ENCODE measurements around the gene OCRL.
A peak's percentile ranks its signal among the peaks of the same experiment; 100 is the strongest.

The OCRL gene

DNA sequence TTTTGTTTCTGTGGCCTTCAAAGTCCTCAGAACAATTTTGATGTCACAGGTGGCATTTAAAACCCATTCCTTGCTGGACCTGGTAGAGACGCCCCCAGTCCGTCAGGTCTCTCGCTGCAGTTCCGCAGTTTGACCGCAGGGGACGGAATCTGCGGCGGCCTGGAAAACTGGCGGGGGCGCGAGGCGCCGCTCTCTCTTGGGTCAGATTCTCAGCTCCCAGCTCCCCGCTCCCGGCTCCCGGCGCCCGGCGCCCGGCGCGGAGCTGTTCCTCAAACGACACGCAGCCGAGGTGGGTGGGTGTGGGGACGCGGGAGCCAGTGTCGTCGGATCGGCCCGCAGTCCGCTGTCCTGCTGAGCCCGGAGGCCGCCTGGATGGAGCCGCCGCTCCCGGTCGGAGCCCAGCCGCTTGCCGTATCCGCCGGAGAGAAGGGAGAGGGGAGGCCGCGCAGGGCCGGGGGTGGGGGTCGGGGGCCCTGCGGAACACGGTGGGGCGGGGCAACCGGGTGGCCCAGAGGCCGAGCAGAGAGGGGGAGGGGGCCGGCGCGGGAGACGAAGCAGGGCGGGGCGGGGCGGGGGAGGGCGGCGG is at the start of gene OCRL:
OCRL (plus strand) TSS at position 192 of the 586 bp plus-strand sequence; CDS start at position 373, 181 bp downstream.
- no peak for DNase-seq

DNA sequence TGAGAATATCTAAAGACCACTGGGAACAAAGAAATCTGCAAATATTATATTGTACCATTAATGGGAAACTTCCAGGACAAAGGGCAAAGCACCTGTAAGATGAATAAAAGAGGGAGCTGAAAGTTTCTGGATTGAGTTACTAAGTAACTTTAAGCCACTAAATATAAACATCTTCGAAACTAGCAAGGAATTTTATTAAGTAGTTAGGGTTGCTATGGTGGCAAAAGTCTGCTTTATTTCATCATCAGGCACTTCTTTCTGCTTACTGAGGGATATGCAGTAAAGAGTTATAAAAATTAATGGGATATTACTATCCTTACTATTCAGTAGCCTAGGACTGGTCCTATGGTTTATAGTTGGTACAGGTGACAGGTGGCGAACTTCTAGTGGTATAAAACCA is 49.7 kb upstream of the OCRL start:
- DNase-seq, result no peak

DNA sequence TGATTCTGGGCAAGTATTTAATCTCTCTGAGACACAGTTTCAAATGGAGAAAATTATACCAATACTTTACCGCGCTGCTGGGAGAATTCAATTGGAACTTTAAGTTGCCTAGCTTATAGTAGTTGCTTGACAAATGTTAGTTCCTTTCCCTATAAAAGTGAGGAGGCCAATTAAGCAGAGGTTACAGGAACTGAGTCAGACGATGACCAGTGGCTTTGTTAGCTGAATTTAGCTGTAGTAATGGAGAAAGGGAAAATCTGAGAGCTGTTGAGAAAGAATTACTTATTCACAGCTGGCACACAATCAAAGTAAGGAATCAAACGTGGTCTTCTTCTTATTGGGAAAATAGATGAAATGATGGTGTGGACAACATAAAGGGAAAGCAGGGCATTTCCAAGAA is 46.4 kb upstream of the OCRL start:
- no peak for DNase-seq

DNA sequence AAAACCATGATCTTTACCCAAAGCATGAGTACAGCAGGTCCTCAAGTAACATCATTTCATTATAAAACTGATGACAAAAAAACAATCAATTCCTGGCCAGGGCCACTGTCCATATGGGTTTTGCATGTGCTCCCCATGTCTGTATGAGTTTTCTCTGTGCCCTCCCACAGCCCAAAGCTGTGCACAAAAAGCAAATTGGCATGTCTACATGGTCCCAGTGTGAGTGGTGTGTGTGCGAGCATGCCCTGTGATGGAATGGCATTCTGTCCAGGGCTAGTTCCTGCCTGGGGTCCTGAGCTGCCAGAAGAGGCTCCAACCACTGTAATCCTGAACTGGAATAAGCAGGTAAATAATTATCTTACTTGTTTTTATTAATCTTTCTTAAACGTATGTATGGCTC is 45.2 kb upstream of the OCRL start:
- no peak for DNase-seq

DNA sequence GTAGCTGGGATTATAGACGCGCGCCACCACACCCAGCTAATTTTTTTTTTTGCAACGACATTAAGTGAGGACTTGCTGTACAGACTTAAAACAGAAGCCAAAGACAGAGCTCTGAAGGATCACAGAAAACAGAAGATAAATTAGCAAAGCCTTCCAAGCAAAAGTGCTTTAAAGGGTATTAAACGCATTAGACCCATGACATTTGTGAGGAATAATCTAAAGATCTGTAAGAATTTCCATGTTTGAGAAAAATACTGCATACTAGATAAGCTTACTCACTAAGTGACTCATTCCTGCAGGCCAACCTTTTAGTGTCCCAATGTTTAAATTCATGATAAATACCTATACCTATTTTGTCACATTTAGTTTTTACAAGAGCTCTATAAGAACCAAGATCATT is 44.2 kb upstream of the OCRL start:
- no peak for DNase-seq

DNA sequence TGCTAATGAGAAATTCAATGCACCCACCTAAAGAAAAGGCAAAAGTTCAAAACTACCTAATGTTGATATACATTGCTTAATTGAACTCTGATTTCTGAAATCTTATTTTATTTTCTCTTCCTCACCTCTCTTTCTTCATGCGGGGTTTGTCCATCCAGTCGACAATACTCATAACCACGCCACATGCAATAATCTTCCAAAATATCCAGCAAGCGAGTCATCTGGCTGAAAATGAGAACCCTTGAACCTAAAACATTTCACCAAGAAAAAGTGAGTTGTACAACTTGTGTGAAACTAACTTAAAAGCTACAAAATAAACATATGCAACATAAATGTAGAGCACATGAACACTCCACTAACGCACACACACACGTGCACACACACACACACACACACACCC is 43.4 kb upstream of the OCRL start:
- DNase-seq, result no peak

DNA sequence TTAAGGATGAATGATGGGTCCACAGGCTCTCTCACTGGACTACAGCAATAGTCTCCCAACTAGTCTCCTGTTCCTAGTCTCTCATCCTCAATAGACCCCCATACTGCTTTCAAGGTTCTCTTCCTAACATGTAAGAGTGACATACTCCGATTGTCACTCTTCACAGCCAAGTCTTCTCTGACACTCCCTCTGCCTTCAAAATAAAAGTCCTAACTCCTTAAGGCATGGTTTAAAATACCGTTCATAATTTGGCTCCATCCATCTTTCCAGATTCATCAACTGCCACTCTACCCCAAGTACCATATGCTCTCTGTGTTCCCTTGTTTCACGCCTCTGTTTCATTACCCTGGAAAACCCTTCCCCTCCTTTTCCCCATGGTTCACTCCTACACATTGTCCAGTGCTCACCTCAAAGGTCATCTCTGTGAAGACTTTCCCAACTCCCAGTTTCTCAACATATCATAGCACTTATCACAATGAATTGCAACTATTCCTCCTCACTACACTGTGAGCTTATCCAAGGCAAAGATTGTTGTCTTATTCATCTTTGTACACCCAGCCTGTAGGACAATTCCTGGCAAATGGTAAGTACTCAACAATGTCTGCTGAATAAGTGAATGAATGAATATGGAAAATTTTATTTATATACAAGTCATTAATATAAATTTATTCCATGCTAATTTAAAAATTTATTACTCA is 42.8 kb upstream of the OCRL start:
- no peak for DNase-seq

DNA sequence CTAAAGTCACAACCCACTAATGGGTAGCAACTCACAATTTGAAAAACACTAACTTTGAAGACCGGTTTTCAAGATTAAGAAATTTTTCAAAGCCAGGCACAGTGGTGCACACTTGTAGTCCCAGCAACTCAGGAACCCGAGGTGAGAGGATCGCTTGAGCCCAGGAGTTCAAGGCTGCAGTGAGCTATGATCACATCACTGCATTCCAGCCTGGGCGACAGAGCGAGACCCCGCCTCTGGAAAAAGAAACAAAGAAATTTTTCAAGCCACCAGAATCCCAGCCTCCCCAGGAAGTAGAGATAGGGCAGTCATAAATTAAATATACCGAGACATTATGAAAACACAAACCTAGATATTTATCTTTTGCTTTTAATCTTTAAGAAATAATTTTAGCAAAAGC is 29.7 kb upstream of the OCRL start:
- DNase-seq, result no peak

DNA sequence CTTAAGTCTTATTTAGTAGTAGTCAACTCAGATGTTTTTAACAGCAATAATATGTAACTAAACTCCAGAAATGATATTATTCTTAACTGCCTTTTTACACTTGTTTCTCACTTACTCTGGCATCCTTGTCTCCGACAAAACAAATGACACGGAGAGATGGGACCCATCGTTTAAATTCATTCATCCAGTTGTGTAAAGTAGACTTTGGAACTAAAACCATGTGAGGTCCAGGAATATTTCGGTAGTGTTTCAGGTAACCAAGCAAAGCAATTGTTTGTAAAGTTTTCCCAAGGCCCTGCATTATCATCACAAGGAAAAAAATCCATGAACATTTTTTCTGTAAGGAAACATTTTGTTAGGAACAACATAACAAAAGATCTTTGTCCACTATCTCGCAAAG is 28.4 kb upstream of the OCRL start:
- DNase-seq, result no peak

DNA sequence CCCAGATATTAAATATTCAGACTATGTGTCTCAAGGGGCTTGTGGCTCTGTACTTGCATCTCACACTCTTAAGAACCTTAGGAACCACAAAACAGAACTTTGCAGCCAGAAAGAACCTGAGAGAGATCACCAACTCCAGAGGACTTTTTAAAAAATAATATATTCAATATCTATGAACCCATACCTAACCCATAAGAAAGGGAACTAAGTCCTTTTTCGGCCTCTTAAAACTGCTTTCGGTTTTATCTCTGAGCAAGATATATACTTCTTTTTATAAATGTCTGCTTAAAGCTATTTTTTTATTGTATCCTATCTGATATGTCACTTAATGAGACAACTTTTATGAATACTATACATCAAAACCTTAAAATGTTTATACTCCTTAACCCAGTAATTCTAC is 27.6 kb upstream of the OCRL start:
- DNase-seq, result no peak

DNA sequence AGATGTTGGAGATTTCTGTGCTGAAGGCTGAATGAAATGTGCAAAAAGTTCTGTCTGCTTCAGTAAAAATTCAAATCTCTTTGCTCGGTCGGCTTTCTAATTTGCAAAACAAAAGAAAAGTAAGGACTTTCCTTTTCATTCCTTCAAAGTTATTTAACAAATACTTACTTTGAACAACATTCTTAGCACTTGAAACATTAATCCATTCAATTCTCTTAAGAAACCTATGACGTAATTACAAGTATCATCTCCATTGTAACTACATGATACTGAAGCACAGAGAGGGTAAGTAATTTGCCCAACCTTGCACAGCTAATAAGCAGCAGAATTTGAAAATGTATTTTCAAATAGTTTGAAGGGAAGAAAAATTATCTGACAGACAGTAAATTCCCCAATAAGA is 23.7 kb upstream of the OCRL start:
- DNase-seq, result no peak

DNA sequence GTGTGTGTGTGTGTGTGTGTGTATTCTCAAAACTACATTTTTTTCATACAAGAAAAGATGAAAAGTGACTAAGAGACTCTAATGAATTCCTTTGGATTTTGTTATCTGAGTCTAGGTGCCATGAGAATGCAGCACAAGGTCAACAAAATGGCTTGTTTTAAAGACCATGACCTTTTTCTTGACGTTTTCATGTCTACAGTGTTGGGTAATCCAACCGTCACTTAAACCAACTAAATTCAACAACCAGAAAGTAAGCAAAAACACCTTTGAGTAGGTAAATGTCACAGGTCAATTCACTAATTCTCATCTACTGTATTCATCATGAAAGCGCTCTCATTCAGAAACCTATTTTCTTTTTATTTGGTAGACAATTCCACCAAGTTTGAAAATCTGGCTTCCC is 19.9 kb upstream of the OCRL start:
- DNase-seq, result no peak

DNA sequence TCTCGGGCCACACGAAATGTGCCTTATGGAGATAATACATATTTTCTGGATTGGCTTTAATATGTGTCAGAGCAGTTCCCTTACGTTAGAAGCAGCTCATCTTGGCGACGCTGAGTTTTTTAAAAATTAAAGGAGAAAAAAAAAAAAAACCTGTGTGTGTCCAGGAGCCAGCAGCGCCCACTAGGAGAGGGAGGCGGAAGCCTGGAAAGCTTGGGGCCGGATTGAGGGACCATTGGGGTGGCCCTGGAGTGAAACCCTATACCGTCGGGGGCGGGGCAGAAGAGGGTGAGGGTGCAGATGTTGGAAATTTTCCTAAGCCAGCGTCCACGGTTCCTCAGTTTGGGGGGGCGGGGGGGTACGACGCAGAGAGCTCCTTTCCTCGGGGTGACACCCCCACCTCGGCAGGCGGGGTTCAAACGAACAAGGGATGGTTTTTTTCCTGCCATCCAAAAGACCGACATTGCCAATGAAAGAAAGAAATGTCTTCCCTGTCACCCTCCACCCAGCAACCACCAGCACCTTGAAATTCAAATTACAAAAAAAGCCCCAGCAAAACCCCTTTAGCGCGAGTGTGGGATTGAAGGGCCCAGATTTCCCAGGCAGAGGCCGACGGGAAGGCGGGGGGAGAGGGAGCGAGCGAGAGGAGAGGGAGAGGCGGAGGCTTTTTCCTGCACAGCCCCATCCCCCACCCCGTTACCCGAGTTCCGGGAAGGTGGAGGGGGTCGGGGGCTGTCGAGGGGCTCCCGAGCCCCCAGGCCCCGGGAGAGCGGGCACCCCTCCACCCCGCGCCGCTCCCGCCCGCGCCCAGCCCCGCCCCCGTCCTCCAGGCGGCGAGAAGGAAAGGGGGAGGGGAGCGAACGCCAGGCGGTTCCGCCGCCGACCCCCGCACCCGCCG is 17.6 kb upstream of the OCRL start:
- DNase-seq, result peak; percentile 3

DNA sequence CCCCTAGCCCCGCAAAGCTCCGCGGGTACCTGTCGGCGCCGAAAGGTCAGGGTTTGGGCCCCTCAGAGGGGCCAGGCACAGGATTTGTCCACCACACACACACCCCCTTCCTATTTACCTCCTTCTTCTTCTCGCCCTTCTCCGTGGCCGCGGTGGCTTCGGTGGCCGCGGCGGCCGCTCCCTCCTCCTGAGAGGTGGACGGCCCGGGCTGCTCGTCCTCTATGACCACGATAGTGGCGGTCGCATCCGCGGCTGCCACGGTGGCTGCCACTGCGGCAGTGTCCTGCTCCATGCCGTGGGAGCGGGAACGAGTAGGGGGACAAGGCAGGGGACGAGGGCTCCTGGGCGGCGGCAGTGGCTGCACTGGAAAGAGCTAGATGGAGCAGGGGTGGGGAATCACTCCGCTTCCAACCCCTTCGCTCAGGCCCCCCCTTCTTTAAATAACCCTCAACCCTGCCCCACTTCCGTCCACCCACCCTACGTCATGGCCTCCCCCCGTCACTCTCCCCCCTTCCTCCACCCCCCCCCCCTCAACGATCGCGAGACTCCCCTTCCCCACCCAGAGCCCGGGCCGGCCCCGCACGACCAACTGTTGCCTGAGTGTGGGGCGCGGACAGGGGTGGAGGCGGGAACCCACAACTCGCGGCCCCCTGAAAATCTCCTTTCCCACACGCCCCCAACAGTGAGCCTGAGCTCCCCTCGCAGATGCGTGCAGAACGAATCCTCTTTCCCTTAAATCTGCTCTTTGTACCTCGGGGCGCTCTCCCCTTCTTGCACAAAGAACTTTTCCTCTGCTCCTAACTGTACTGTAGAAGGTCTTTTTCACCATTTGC is 16.8 kb upstream of the OCRL start, which contains the start of gene SMARCA1:
SMARCA1 (minus strand) TSS at position 412 of the 833 bp plus-strand sequence; CDS start at position 292, 120 bp downstream.
- no peak for DNase-seq

DNA sequence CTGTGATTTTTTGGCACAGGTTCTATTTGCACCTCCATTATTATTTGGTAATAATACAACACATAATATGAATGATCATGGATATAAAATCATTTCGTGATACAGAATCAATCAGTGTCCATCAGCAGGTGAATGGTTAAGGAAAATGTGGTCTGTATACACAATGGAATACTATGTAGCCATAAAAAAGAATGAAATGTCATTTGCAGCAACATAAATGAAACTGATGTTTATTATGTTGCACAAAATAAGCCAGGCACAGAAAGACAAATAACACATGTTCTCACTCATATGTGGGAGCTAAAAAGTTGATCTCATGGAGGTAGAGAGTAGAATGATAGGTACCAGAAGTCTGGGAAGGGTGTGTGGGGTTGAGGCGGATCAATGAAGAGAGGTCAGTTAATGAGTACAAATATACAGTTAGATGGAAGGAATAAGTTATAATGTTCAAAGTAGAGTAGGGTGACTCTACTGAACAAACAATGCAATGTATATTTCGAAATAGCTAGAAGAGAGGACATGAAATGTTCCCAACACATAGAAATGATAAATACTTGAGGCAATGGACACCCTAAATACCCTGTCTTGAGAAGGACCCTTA is 15.7 kb upstream of the OCRL start:
- DNase-seq, result no peak

DNA sequence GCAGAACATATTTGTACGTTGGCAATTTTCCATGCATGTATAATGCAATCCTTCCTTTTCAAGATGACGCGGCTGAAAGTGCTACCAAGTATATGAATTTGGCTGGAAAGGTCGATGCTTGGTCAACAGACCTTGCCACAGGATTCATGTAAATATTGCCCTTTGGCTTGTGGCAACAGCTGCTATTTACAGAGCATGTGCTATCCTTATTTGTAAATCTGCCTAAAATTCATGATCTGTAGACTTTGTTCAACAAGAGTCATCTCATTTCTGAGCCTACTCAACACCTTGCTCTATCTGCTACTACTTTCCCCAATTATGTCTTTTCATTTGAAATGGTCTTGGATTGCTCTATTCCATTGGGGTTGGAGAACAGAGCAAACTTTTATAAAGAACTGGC is 14.9 kb upstream of the OCRL start:
- DNase-seq, result no peak

DNA sequence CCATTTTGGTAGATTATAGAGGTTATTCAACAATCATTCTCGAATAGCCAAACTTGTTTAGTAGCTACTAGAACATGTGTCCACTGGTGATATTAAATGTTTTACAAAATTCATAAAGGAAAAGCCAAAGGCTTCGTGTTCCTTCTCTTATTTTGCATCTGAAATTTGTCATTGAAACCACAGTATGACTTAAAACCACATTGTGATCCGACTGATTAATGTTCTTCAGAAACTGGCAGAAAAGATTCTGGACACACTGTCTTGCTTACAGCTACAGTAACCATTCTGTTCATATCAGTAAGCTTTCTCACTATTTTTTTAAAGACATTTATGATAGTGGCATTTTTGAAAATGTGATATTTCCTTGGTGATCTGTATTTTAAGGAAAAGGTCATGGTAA is 14.2 kb upstream of the OCRL start:
- no peak for DNase-seq

DNA sequence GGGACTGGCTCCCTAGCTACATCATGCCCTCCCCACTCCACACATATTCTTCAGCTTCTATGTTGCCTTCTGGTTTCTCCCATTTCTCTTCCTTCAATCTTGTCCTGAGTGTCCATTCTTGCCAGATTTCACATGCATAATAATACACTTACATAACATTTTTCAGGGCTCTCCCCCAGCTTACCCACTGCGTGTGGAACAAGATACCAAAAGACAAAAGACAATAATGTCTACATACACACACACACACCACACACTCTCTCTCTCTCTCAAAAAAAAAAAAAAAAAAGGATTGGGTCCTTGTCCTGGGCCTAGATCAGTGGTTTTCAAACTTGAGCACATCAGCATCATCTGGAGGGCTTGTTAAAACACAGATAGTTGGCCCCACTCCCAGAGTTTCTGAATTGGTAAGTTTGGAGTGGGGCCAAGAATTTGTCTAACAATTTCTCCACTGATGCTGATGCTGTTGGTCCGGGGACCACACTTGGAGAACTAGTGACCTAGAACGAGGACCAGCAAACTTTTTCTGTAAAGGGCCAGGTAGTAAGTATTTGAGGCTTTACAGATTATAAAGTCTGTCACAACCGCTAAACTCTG is 10.3 kb upstream of the OCRL start:
- DNase-seq, result peak; percentile 49

DNA sequence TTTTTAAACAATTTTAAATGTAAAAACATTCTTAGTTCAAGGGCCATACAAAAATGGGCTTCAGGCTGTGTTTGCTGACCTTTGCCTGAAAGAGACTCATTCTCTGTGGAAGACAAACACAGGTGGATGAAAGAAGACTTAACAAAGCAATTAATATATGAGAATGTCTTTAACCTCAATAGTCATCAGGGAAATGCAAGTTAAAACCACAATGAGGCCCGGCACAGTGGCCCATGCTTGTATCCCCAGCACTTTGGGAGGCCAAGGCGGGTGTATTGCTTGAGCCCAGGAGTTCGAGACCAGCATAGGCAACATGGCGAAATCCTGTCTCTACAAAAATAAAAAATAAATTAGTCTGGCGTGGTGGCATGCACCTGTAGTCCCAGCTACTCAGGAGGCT is 9.6 kb upstream of the OCRL start:
- DNase-seq, result no peak

DNA sequence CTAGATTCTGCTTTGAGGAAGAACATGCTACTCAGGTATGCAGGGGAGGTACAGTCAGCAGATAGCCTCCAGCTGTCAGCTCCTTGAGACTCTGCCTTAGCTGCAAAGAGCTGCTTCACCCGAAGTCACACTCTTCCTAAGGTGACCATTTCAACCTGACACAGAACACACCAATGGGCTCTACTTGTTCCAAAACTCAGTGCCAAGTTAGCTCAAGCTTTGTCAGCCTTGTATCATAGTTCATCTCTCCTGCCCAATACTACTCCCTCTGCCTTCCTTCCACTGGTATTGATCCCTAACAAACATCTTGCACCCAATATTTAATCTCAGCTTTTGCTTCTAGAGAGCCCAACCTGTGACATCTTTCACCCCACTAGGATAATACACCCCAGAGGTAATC is 8.9 kb upstream of the OCRL start:
- DNase-seq, result no peak

DNA sequence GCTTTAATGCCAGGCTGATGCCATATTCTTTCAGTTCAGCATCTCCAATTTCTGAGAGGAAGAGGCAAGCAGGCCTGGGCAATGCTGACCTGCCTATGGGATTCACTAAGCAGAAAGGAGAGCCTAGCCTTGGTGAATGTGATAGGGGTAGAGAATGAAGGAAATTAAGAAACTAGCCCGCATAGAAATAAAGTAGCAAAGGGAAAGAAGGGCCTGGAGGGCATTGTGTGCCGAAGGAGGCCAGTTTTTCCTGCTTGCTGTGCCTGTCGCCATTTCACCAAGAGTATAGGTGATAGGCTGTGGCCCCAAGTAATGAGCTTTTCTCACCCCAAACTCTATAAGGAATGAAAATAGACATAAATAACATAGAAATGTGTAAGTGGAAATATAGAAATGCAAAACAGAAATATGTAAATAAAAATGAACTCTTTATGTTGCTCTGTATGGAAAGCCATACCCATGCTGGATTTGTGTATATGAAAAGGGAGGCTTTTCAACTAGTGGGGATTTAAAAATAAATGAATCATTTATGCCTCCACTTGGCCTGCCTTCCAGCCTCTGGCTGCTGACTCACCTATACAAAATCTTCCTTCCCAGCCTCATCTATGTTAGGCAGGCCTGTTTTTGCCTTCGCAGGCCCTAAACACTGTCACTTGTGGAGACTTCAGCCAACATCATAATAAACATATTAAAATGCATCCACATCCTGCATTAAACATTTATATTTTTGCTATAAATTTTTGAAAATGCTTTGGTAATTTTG is 5.1 kb upstream of the OCRL start:
- DNase-seq, result no peak

Data from NCI-H2029 treated with DMSO at 0.1 percent for 48 hours (cell line).